DND-41 (cell line): ENCODE data around the gene NUDT8.

Source experiments
- CTCF ChIP-seq: IDR thresholded peaks from 2 replicates; pipeline ENCODE4 v1.5.1; 2012; ENCODE audit warnings: borderline replicate concordance, low read length, moderate library complexity, mild to moderate bottlenecking; ENCODE audit not compliant: poor library complexity, severe bottlenecking; ENCODE audit errors: extremely low read depth
- EZH2 ChIP-seq: IDR thresholded peaks from 3 replicates; pipeline ENCODE4 v1.6.1; 2012; ENCODE audit warnings: borderline replicate concordance, low read depth, mild to moderate bottlenecking, moderate library complexity, low read length, inconsistent platforms; ENCODE audit not compliant: severe bottlenecking

DNA sequence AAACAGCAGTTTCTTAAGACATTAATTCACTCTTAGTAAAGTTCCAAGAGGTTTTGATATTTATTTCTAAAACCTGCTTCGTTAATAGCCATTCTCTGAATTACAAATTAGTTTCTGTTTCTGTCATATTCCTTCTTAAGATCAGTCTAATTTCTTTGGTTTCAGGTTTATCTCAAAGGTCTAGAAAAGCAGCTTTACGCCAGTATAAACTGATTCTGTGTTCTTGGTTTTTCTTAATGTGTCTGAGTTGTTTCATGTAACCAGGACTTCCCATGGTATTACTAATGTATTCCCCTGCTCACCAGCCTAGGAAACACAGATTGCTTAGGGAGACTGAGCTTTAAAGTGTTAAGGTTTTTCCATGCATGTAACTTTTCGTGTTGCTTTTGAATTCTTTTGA lies 27.6 kb upstream of the NUDT8 start:
- TF ChIP-seq CTCF (no peak), EZH2 (no peak)
